ENCODE results near the gene GP9. TPM values are rescaled to one million over a fixed set of nuclear protein-coding genes. Genes with fewer than 3 reads are reported as not detected.

Gene GP9
- total and polyA plus RNA-seq, 7 donors, result 0.26 TPM; not detected in 6

DNA sequence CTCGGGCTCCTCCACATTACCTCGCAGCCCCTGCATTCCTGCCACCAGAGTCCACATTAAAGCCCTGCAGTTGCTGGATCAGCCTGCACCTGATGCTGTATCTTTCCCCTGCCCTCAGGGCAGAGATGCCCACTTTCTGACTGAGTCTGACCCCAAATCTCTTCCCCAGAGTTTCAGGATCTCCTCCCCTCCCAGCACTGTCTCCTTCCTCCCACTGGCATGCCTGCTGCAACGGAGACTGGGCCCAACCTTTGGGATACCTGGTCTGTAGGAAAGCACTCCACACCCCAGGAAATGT lies 20.6 kb upstream of the GP9 start:
- TF ChIP-seq POLR2A (IDR thresholded peaks at IDR 0.05), result no peak
- TF ChIP-seq, protein P1, sequence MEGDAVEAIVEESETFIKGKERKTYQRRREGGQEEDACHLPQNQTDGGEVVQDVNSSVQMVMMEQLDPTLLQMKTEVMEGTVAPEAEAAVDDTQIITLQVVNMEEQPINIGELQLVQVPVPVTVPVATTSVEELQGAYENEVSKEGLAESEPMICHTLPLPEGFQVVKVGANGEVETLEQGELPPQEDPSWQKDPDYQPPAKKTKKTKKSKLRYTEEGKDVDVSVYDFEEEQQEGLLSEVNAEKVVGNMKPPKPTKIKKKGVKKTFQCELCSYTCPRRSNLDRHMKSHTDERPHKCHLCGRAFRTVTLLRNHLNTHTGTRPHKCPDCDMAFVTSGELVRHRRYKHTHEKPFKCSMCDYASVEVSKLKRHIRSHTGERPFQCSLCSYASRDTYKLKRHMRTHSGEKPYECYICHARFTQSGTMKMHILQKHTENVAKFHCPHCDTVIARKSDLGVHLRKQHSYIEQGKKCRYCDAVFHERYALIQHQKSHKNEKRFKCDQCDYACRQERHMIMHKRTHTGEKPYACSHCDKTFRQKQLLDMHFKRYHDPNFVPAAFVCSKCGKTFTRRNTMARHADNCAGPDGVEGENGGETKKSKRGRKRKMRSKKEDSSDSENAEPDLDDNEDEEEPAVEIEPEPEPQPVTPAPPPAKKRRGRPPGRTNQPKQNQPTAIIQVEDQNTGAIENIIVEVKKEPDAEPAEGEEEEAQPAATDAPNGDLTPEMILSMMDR (IDR thresholded peaks at IDR 0.05), result no peak
- TF ChIP-seq POLR2AphosphoS5 (IDR thresholded peaks at IDR 0.05), result no peak
- no peak for TF ChIP-seq EP300 (IDR thresholded peaks at IDR 0.05)
- Histone ChIP-seq H3K4me1 (no peaks in the 10 kb centered on the region), H3K36me3 (no peaks in the 10 kb centered on the region), H3K27me3 (peaks cover 0 to 17% (median 11%) of the 10 kb centered on the region in 3 donors), H3K27ac (no peak overlapping the region), H3K9me3 (no peaks in the 10 kb centered on the region), H3K4me3 (no peak overlapping the region)
- intact Hi-C loops (cut with DNase I), result no loop called here
- peak; percentile 21 for DNase-seq
- 41 to 71% methylated on average over 3 of the region's 3 CpGs for WGBS, 2 donors

DNA sequence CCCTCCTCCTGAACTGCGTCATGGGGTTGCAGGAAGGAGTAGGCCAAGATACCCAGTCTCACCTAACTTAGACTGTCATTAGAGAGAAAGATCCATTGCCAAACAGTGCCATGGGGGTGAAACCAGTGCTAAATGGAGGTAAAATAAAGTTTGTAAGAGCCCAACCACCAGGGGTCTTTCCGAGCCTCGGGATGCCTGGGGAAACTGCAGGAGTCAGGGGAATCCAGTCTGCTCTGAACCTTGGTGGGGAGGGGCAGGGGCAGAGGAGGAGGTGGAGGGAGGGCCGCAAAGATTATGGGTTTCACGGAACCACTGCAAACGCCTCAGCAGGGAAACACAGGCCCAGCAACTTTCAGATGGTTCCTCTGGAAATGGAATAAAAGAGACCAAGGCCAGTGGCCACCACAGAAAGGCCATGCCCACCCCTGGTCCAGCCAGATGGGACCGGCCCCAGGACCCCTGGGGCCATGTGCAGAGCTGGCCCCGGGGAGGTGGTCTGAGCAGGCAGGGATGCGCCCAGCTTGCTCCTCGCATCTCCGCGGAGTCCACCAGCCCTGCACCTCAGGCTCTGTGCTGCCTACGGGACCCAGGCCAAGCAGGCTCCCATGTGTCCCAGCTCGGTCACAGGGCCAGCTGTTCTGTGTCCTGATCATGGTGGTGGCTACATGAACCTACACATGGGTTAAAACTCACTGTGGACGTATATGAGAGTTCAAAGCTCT lies 19.8 kb upstream of the GP9 start:
- peak; percentile 32 for DNase-seq
- intact Hi-C loops (cut with DNase I), result no loop called here
- Histone ChIP-seq H3K27ac (no peak overlapping the region), H3K4me3 (no peak overlapping the region), H3K36me3 (no peaks in the 10 kb centered on the region), H3K4me1 (peaks cover 0 to 4% (median 3%) of the 10 kb centered on the region in 4 donors), H3K27me3 (peaks cover 3 to 25% (median 16%) of the 10 kb centered on the region in 3 donors), H3K9me3 (no peaks in the 10 kb centered on the region)
- TF ChIP-seq, protein P1 (IDR thresholded peaks at IDR 0.05), result no peak
- TF ChIP-seq POLR2A (IDR thresholded peaks at IDR 0.05) (no peak), POLR2AphosphoS5 (IDR thresholded peaks at IDR 0.05) (no peak), EP300 (IDR thresholded peaks at IDR 0.05) (no peak)
- 91 to 93% methylated on average over 15 of the region's 15 CpGs for WGBS, 2 donors

DNA sequence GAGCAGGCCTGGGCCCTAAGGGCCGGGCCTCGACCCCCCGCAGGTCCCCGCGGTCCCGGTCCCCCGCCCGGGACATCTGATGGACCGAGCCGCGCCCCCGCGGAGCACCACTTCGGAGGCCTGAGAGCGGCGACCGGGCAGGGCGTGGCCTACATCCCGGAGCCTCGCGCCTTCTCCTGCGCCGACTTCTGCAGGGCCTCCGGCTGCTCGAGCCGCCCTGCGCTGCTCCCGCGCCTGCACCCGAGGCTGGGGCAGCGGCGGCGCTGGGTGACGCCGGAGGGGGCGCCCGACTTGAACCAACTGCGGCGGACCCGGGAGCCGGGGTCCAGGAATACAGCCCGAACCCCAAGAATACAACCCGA lies 14.9 kb upstream of the GP9 start:
- no peak overlapping the region for H3K27ac ChIP-seq
- peak; percentile 65 for DNase-seq
- WGBS, 2 donors, result 4 to 18% methylated on average over 43 of the region's 43 CpGs
- H3K4me1 ChIP-seq, result peaks cover 0 to 11% (median 9%) of the 10 kb centered on the region in 4 donors
- intact Hi-C loops (cut with DNase I), result no loop called here
- peak overlapping the region in 3 of 4 donors; percentile 22 to 29 (median 24) for H3K4me3 ChIP-seq
- no peaks in the 10 kb centered on the region for H3K36me3 ChIP-seq
- H3K9me3 ChIP-seq, result no peaks in the 10 kb centered on the region
- TF ChIP-seq EP300 (IDR thresholded peaks at IDR 0.05), result no peak
- TF ChIP-seq, protein P1 (IDR thresholded peaks at IDR 0.05), result no peak
- no peak for TF ChIP-seq POLR2A (IDR thresholded peaks at IDR 0.05)
- no peak for TF ChIP-seq POLR2AphosphoS5 (IDR thresholded peaks at IDR 0.05)
- H3K27me3 ChIP-seq, result peaks cover 7 to 33% (median 22%) of the 10 kb centered on the region in 3 donors

DNA sequence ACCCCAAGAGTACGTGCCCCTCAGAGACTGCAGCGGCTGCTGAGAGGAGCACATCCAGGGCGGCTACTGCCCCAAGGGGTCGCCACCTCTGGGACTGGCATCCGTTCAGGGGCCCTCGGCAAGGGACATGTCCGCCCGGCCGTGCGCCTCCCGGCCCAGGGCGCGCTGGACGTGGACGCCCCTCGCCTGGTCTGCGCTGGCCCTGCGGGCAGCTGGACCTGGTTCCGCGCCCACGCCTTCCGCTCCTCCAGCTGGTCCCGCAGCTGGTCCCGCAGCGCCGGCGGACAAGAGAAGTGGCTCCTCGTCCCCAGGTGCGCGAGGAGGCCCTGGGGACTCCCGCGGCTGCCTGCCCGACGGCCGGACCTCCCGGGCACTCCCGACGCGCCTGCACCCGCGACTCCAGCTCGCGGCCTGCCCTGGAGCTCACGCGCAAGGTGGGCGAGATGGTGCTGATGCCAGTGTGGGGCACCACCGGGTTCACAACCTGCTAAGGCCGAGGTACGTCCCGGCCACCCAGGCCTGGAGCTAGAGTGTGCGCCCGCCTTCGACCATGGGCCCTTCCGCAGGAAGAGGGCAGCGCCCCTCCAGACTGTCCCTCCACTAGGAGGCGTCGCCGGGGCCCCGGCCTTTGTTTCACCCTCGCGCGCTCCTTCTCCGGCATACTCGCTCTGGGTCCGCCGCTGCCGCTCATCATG lies 14.4 kb upstream of the GP9 start:
- WGBS, 2 donors, result 47 to 83% methylated on average over 67 of the region's 67 CpGs
- Histone ChIP-seq H3K4me3 (peak overlapping the region in 3 of 4 donors; percentile 22 to 29 (median 24)), H3K27ac (no peak overlapping the region), H3K4me1 (peaks cover 0 to 11% (median 9%) of the 10 kb centered on the region in 4 donors), H3K27me3 (peaks cover 7 to 33% (median 22%) of the 10 kb centered on the region in 3 donors), H3K9me3 (no peaks in the 10 kb centered on the region), H3K36me3 (no peaks in the 10 kb centered on the region)
- peak; percentile 56 for DNase-seq
- intact Hi-C loops (cut with DNase I), result no loop called here
- TF ChIP-seq POLR2A (IDR thresholded peaks at IDR 0.05) (no peak), POLR2AphosphoS5 (IDR thresholded peaks at IDR 0.05) (no peak), EP300 (IDR thresholded peaks at IDR 0.05) (no peak)
- TF ChIP-seq, protein P1 (IDR thresholded peaks at IDR 0.05), result no peak

Data from sigmoid colon (tissue), 7 donors.